K562 (cell line): ENCODE results near the gene WDR83. TPM values are rescaled to one million over a fixed set of nuclear protein-coding genes. Genes with fewer than 3 reads are reported as not detected.

Source experiments
- BCL6 ChIP-seq: fragments of 250-450 bp; sonication (Bioruptor Pico); IDR thresholded peaks from 2 replicates; pipeline ENCODE4 v1.4.0; 2020
- CTCFL ChIP-seq: IDR thresholded peaks from 2 replicates; pipeline ENCODE4 v1.6.1; 2011; ENCODE audit warnings: borderline replicate concordance, low read depth, mild to moderate bottlenecking, moderate library complexity, low read length; ENCODE audit not compliant: insufficient read depth, poor library complexity, severe bottlenecking
- FOXA3 ChIP-seq, 2 experiments: fragments of 450-650 bp in 1 of 2; sonication (generic) in 1 of 2; formaldehyde crosslinking; IDR thresholded peaks in 1 of 2; conservative IDR thresholded peaks in 1 of 2; 2 replicates each; pipeline versions ENCODE4 v1.4.0 to v1.8.0; 2020 to 2022; ENCODE audit warnings: mild to moderate bottlenecking in 2 of 2, missing genetic modification reagents in 1 of 2
- FOXM1 ChIP-seq, 2 experiments: fragments of 450-650 bp in 1 of 2; sonication (generic) in 1 of 2; formaldehyde crosslinking in 1 of 2; IDR thresholded peaks; 2 replicates each; pipeline versions ENCODE4 v1.6.1 to v1.9.0; 2017 to 2022; ENCODE audit warnings: low read depth in 2 of 2, mild to moderate bottlenecking in 2 of 2, missing genetic modification reagents in 1 of 2, moderate library complexity in 1 of 2
- NELFE ChIP-seq: IDR thresholded peaks from 2 replicates; pipeline ENCODE4 v1.6.1; 2011; ENCODE audit warnings: mild to moderate bottlenecking; ENCODE audit not compliant: insufficient read depth, insufficient read length
- SAP30 ChIP-seq: fragments of 200-600 bp; sonication (generic); IDR thresholded peaks from 2 replicates; pipeline ENCODE4 v1.6.1; 2012; ENCODE audit warnings: borderline replicate concordance, low read depth, mild to moderate bottlenecking, moderate library complexity, low read length, control low read depth, inconsistent platforms; ENCODE audit not compliant: insufficient read depth, poor library complexity, severe bottlenecking
- SMARCB1 ChIP-seq: IDR thresholded peaks from 2 replicates; pipeline ENCODE4 v1.6.1; 2011; ENCODE audit warnings: improper control_type of control experiment, low read depth; ENCODE audit not compliant: insufficient read length
- SUPT5H ChIP-seq: fragments of 450-650 bp; IDR thresholded peaks from 2 replicates; pipeline ENCODE4 v1.6.1; 2016
- XRCC5 ChIP-seq: fragments of 200-400 bp; formaldehyde crosslinking; IDR thresholded peaks from 2 replicates; pipeline ENCODE4 v1.6.1; 2017; ENCODE audit warnings: low read depth, mild to moderate bottlenecking, low read length
- ZNF121 ChIP-seq: sonication (generic); formaldehyde crosslinking; conservative IDR thresholded peaks from 2 replicates; pipeline ENCODE4 v1.8.0; 2022; ENCODE audit warnings: missing genetic modification reagents
- ZNF232 ChIP-seq: sonication (generic); formaldehyde crosslinking; IDR thresholded peaks from 2 replicates; pipeline ENCODE4 v1.8.0; 2022; ENCODE audit warnings: mild to moderate bottlenecking, missing genetic modification reagents
- ZNF830 ChIP-seq: fragments of 250-450 bp; sonication (Bioruptor Pico); IDR thresholded peaks from 2 replicates; pipeline ENCODE4 v1.5.0; 2021; ENCODE audit warnings: mild to moderate bottlenecking
- polyA plus RNA-seq, 8 experiments: library from polyadenylated mRNA; depleted of rRNA in 4 of 8; stranded (reverse) in 5 of 8; unstranded in 3 of 8; fragments of >200 nt; fragmentation: Nextera tagmentation in 2 of 8; fragmentation: Illumina TruSeq in 1 of 8; extraction: Ambion mirVana in 2 of 8; extraction: Trizol in 1 of 8; gene quantifications; 2 replicates each; pipeline versions ENCODE4 v1.2.1 to v1.2.3, GENCODE V29; 2011 to 2014; ENCODE audit warnings: inconsistent platforms in 1 of 8, missing spikeins in 1 of 8
- total RNA-seq, 7 experiments: library from RNA; depleted of rRNA in 6 of 7; stranded (reverse); fragments of >200 nt in 6 of 7; fragmentation: Illumina TruSeq in 2 of 7; extraction: Trizol in 2 of 7; gene quantifications; 2 replicates each; pipeline versions ENCODE4 v1.2.1 to v1.2.3, GENCODE V29; 2011 to 2021; ENCODE audit warnings: low replicate concordance in 1 of 7
- TF ChIP-seq, protein P1 (sequence below), 2 experiments: fragments of 250-450 bp in 1 of 2; fragments of 450-650 bp in 1 of 2; sonication (Bioruptor Pico) in 1 of 2; IDR thresholded peaks; 2 replicates each; pipeline versions ENCODE4 v1.6.1 to v1.8.0; 2016 to 2021; ENCODE audit warnings: mild to moderate bottlenecking in 2 of 2, moderate library complexity in 2 of 2, missing compliant biosample characterization in 1 of 2, missing genetic modification characterization in 1 of 2
- TF ChIP-seq, protein P2 (sequence below): fragments of 250-450 bp; sonication (Bioruptor Pico); IDR thresholded peaks from 2 replicates; pipeline ENCODE4 v1.5.0; 2021
- TF ChIP-seq, protein P3 (sequence below): fragments of 250-450 bp; sonication (Bioruptor Pico); IDR thresholded peaks from 2 replicates; pipeline ENCODE4 v1.4.0; 2020; ENCODE audit warnings: mild to moderate bottlenecking, moderate library complexity

WDR83 gene
- total and polyA plus RNA-seq, 9 of the 15 experiments (the other 6 are each of a cell fraction or from before 2014, with no cell fraction given), result 0.52 to 21.3 (median 4.2) TPM

GRCh38 chr19:12722566-12723380 is 56.2 kb downstream of the WDR83 start (continued):
- TF ChIP-seq SMARCB1 (no peak), CTCFL (no peak), SAP30 (no peak), FOXM1 (IDR thresholded peaks at IDR 0.05; ENCODE audit: low read depth) (peak; percentile 81), FOXM1 (CRISPR knock-in tag; IDR thresholded peaks at IDR 0.05; ENCODE audit: low read depth) (no peak), SUPT5H (peak; percentile 84), ZNF232 (CRISPR knock-in tag) (no peak), ZNF830 (no peak), FOXA3 (CRISPR knock-in tag; conservative IDR thresholded peaks at IDR 0.05 in 1 of 2, IDR thresholded peaks at IDR 0.05 in 1 of 2) (no peak), XRCC5 (peak; percentile 89; the same call in 1 of the 2 replicates), BCL6 (no peak), NELFE (no peak), ZNF121 (CRISPR knock-in tag) (no peak)
- TF ChIP-seq, protein P1, sequence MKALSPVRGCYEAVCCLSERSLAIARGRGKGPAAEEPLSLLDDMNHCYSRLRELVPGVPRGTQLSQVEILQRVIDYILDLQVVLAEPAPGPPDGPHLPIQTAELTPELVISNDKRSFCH (CRISPR knock-in tag; IDR thresholded peaks at IDR 0.05), result no peak
- TF ChIP-seq, protein P1 (tag; IDR thresholded peaks at IDR 0.05), result 0 out of 2 replicates have a peak, but pooled peaks have one; percentile 12
- TF ChIP-seq, protein P2, sequence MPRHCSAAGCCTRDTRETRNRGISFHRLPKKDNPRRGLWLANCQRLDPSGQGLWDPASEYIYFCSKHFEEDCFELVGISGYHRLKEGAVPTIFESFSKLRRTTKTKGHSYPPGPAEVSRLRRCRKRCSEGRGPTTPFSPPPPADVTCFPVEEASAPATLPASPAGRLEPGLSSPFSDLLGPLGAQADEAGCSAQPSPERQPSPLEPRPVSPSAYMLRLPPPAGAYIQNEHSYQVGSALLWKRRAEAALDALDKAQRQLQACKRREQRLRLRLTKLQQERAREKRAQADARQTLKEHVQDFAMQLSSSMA (CRISPR knock-in tag), result no peak
- TF ChIP-seq, protein P3, sequence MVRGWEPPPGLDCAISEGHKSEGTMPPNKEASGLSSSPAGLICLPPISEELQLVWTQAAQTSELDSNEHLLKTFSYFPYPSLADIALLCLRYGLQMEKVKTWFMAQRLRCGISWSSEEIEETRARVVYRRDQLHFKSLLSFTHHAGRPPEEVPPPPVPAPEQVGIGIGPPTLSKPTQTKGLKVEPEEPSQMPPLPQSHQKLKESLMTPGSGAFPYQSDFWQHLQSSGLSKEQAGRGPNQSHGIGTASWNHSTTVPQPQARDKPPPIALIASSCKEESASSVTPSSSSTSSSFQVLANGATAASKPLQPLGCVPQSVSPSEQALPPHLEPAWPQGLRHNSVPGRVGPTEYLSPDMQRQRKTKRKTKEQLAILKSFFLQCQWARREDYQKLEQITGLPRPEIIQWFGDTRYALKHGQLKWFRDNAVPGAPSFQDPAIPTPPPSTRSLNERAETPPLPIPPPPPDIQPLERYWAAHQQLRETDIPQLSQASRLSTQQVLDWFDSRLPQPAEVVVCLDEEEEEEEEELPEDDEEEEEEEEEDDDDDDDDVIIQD (CRISPR knock-in tag), result no peak
